HG03575 (cell line): ENCODE results near the gene SMO.
"Not testable (repeated sequence)": the region's sequence is repeated elsewhere in the genome, so short reads cannot be mapped to it uniquely, and the experiment has no call there.

ENCODE experiments used
- ATAC-seq: cut with Tn5 transposase; IDR thresholded peaks from one replicate; pipeline ENCODE4 v1.9.1; 2021; ENCODE audit not compliant: unreplicated experiment, insufficient number of reproducible peaks, low FRiP score; ENCODE audit errors: extremely low read depth

Gene SMO

DNA sequence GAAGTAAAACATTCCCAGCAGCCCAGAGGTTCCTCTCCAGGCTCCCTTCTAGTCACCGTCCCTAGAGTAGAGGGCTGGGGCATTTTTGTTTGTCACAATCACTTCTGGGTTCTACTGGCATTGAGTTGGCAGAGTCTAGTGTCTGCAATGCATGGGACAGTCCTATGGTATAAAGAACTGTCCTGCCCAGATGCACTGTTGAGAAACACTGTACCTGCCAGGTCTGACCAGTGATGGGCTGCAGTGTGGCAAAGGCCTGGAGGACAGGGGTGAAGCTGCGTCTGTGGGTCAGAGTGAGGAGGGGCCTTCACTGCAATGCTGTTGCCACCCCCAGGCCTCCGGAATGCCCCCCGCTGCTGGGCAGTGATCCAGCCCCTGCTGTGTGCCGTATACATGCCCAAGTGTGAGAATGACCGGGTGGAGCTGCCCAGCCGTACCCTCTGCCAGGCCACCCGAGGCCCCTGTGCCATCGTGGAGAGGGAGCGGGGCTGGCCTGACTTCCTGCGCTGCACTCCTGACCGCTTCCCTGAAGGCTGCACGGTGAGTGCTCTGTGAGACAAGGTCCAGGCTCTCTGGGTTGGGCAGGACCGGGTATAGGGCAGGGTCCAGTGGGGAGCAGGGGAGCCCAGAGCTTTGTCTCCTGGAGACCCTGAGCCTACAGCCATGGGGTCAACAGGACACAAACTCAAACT, 14.8 kb downstream of the SMO start:
- no peak for ATAC-seq

DNA sequence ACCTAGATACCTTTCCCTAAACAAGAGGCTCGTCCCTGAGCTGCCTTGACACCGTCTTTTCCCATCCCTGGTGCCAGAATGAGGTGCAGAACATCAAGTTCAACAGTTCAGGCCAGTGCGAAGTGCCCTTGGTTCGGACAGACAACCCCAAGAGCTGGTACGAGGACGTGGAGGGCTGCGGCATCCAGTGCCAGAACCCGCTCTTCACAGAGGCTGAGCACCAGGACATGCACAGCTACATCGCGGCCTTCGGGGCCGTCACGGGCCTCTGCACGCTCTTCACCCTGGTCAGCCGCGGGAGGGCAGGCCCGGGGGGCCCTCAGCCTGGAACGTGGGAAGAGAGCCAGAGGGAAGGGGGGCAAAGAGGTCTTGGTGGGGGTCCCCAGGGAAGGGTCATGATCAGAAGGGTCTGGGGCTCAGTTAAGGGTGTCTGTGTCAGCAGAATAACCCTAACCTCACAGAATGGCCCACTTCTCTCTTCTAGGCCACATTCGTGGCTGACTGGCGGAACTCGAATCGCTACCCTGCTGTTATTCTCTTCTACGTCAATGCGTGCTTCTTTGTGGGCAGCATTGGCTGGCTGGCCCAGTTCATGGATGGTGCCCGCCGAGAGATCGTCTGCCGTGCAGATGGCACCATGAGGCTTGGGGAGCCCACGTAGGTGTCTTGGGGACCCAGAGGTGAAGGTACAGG, 16.8 kb downstream of the SMO start:
- ATAC-seq: no peak

DNA sequence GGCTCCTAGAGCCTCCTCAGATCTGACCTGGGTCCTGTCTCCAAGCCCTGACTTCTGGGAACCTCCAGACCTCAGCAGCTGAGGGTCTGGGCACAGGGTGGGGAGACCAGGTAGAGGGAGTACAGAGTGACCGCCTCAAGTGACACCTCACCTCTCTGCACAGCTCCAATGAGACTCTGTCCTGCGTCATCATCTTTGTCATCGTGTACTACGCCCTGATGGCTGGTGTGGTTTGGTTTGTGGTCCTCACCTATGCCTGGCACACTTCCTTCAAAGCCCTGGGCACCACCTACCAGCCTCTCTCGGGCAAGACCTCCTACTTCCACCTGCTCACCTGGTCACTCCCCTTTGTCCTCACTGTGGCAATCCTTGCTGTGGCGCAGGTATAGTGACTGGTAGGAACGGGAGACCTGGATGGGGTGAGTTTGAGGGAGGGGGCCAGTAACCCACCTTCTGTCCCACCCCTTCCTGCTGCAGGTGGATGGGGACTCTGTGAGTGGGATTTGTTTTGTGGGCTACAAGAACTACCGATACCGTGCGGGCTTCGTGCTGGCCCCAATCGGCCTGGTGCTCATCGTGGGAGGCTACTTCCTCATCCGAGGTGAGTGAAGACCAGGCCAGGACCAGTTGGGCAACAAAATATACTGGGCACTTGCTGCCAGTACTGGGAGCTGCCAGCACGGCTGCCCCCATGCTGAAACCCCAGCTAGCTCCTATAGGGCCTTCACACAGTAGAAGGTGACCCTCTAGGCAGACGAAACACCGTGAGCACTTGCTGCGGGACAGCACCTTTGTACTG, 17.8 kb downstream of the SMO start:
- ATAC-seq: no peak

DNA sequence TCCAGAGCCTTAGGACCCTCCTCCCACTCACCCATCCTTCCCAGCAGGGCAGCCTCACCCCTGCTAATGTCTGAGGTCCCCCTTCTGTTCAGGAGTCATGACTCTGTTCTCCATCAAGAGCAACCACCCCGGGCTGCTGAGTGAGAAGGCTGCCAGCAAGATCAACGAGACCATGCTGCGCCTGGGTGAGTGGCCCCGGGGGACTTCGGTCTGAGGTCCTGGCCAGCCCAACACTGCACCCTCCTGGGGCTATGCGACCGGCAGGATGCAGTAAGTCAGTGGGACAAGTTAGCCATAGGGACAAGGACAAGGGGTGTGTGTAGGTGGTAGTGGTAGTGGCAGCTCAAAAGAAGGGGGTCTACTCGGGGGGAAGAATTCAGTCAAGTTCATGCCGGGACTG, 20.2 kb downstream of the SMO start:
- ATAC-seq: no peak

DNA sequence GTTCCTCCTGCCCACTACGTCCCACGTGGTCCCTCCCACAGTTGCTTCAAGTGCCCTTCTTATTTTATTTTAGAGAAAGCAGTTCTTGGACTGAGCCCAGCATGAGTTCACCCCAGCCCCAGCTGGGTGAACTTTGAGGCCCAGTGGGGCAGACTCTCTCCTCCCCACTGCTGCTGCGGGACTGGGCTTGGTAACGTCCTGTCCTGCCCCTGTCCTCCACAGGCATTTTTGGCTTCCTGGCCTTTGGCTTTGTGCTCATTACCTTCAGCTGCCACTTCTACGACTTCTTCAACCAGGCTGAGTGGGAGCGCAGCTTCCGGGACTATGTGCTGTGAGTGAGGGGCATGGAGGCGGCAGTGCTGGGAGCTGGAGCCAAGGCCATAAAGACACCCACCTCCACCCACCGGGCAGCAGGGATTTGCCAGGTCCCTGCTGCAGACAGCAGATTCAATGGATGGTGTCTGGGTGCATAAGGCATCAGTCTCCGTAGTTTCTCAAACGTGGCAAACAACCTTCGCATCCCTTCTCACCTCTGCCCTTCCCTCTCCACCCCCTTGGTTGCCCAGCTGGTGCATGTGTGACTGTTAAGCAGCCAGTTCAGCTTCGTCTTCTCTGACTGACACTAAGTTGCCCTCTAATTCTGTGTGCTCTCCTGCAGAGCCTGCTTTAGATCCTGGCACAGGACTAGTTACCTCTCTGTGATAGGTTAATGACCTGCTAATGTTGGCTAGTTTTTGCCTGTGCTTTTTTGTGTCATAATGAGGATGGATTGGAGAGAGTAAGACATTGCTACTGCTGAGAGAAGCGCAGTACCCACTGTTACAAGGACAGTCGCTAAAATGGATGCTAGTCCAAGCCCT, 20.9 kb downstream of the SMO start:
- ATAC-seq: no peak

DNA sequence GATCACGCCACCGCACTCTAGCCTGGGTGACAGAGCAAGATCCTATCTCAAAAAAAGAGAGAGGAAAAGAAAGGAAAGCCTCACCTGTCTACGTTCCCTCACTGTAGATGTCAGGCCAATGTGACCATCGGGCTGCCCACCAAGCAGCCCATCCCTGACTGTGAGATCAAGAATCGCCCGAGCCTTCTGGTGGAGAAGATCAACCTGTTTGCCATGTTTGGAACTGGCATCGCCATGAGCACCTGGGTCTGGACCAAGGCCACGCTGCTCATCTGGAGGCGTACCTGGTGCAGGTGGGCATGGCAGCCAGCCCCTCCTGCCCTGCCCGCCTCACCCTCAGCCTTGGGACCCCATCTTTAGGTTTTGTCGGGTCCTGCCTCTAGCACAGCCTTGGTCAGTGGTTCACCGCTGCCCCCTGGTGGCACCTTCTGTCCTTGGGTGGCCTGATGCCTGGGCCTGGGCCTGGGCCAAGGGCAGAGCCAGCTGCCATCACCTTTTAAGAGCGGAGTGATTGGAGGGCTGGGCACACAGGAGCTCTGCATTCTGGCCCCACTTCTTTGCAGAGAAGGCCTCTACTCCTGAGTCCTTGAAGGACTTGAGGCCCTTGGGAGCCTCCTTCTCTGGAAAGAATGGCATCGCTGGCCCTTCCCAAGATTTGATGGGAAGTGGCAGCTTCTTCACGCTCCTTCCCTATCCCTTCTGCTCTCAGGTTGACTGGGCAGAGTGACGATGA, 22.0 kb downstream of the SMO start:
- no peak for ATAC-seq

DNA sequence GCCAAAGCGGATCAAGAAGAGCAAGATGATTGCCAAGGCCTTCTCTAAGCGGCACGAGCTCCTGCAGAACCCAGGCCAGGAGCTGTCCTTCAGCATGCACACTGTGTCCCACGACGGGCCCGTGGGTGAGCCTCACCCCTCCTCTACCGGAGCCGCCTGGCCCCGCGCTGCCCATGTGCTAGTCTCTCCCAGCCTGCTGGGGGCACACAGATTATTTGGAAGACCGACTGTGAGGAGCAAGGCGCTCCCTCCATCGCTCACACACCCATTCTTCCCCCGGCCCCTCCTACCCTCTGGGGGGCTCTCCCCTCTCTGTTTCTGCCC, 22.5 kb downstream of the SMO start:
- ATAC-seq: no peak

DNA sequence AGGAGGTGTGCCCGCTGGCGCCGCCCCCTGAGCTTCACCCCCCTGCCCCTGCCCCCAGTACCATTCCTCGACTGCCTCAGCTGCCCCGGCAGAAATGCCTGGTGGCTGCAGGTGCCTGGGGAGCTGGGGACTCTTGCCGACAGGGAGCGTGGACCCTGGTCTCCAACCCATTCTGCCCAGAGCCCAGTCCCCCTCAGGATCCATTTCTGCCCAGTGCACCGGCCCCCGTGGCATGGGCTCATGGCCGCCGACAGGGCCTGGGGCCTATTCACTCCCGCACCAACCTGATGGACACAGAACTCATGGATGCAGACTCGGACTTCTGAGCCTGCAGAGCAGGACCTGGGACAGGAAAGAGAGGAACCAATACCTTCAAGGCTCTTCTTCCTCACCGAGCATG, 23.7 kb downstream of the SMO start:
- ATAC-seq: no peak

DNA sequence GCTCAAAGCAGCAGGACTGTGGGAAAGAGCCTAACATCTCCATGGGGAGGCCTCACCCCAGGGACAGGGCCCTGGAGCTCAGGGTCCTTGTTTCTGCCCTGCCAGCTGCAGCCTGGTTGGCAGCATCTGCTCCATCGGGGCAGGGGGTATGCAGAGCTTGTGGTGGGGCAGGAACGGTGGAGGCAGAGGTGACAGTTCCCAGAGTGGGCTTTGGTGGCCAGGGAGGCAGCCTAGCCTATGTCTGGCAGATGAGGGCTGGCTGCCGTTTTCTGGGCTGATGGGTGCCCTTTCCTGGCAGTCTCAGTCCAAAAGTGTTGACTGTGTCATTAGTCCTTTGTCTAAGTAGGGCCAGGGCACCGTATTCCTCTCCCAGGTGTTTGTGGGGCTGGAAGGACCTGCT, 24.2 kb downstream of the SMO start:
- ATAC-seq: no peak

DNA sequence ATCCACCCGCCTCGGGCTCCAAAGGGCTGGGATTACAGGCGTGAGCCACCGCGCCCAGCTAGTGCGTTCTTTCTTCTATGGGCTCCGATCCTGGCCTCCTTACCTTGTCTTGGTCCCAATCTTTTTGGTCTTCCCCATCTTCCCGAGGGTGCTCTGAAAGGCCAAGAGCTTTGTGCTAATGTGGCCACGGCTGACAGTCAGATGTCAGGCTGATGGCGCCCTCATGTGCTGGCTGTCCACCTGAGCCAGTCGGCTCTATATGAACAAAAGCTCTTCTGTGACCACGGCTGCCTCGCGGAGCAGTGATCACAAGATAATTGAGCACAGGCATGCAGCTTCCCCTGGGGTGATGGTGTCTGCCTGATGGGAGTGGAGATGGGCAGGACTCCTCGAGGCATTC, 25.4 kb downstream of the SMO start:
- ATAC-seq: no peak

DNA sequence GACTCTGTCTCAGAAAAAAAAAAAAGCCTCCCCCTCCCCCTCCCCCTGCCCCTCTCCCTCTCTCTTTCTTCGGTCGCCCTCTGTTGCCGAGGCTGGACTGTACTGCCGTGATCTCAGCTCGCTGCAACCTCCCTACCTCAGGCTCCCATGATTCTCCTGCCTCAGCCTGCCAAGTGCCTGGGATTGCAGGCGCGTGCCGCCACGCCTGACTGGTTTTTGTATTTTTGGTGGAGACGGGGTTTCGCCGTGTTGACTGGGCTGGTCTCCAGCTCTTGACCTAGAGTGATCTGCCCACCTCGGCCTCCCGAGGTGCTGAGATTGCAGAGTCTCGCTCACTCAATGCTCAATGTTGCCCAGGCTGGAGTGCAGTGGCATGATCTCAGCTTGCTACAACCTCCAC, 27.3 kb downstream of the SMO start:
- not testable (repeated sequence) for ATAC-seq

DNA sequence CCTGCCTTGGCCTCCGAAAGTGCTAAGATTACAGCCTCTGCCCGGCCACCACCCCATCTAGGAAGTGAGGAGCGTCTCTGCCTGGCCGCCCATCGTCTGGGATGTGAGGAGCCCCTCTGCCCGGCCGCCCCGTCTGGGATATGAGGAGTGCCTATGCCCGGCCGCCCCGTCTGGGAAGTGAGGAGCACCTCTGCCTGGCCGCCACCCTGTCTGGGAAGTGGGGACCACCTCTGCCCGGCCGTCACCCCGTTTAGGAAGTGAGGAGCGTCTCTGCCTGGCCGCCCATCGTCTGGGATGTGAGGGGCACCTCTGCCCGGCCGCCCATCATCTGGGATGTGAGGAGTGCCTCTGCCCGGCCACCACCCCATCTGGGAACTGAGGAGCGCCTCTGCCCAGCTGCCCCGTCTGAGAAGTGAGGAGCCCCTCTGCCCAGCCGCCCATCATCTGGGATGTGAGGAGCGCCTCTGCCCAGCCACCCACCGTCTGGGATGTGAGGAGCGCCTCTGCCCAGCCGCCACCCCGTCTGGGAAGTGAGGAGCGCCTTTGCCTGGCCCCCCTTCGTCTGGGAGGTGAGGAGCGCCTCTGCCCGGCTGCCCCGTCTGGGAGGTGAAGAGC, 27.8 kb downstream of the SMO start:
- ATAC-seq: not testable (repeated sequence)

DNA sequence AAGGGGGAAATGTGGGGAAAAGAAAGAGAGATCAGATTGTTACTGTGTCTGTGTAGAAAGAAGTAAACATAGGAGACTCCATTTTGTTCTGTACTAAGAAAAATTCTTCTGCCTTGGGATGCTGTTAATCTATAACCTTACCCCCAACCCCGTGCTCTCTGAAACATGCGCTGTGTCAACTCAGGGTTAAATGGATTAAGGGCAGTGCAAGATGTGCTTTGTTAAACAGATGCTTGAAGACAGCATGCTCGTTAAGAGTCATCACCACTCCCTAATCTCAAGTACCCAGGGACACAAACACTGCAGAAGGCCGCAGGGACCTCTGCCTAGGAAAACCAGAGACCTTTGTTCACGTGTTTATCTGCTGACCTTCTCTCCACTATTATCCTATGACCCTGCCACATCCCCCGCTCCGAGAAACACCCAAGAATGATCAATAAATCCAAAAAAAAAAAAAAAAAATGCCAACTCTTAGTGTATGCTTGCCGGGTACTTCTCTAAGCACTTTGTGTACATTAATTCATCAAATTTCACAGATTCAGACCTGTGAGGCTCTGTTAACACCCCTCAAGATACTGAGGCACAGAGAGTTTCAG, 28.5 kb downstream of the SMO start:
- not testable (repeated sequence) for ATAC-seq

DNA sequence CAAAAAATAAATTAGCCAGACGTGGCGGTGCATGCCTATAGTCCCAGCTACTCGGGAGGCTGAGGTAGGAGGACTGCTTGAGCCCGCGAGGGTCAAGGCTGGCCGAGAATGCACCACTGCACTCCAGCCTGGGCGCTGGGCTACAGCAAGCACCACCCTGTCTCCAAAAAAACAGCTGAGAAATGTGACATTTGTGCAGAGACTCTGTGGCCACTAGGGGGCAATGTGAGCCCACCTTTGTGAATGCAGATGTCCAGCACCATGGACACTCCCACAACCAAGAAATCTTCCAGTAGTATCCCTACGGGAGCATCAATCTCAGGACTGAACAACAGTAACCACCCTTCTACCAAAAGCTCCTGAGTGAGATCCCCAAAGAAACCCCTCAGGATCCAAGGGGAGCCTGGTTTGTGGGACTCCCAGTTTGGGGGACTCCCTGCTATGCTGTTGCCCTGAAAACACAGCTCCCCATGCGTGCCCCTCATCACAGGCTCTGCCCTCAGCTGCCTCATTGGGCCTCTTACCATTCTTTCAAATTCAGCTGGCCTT, 30.2 kb downstream of the SMO start:
- no peak for ATAC-seq

DNA sequence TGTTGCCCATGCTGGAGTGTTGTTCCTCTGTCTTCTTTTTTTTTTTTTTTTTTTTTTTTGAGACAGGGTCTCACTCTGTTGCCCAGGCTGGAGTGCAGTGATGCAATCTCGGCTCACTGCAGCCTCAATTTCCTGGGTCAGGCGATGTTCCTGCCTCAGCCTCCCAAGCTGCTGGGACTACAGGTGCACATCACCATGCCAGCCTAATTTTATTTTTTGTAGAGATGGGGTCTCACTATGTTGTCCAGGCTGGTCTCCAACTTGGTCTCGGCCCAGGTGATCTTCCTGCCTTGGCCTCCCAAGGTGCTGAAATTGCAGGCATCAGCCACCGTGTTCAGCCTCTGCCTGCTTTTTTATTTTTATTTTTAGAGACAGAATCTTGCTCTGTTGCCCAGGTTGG, 30.7 kb downstream of the SMO start:
- ATAC-seq: not testable (repeated sequence)

DNA sequence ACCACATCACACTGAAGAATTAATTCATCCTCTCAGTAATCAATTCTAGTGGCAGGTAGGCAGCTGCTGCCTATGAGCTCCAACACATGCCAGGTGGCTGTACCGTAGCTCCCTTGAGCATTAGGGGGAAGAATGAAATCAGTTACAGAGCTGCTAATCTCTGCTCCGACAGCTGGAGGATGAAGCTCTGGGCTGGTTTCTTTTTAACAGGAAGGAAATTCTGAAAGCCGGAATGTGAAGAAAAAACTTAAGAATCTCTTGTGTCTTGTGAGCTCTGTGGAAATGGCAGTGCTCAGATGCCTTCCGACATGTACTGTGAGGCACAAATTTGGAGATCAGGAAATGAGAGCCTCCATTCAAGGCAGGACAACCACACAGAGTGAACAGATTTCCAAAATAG, 33.6 kb downstream of the SMO start:
- ATAC-seq: no peak

DNA sequence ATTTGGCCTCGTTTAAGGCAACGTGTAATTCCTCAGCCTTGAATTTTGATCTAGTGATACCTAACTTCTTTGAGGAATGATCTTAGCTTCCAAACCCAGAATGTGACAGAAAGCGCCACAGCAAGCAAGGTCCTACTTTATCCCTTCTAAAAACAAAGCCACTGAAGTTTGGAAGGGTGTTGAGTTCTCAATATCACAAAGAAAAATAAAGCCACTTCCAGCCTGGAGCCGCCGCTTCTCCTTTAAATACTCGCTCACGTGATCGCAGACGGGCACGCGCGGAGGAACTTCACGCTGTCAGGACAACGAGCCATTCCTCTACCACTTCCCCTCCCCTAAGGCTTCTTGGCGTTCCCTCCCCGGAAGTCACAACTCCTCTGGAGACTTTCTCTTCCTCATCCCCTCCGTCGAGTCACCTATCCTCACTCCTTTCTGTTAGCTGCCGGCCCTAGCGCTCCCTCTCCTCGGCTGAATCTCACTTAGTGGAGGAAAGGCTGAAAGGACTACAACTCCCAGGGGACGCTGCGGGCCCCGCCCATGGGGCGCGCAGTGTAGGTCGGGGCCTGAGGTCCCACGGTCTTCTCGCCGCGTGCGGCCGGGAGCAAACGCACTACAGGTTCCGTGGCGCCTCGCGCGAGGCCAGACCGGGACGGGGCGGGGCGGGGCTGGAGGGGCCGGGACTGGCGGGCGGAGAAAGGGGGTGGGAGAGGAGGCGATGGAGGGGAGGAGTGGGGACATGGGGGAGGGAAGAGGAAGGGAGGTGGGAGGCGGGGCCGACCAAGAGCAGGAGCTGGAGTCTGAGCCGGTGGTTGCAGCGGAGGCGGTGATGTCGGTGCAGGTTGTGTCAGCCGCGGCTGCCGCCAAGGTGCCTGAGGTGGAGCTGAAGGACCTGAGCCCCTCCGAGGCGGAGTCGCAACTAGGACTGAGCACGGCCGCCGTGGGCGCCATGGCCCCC, 36.1 kb downstream of the SMO start, which contains the start of gene AHCYL2:
AHCYL2 (plus strand) TSS at position 780 of the 955 bp plus-strand sequence.
- peak; percentile 60 for ATAC-seq
